Liver (tissue), 3 donors: ENCODE data around the gene CCNL1.

ENCODE experiments used
- EGR1 ChIP-seq, 2 donors: IDR thresholded peaks; 2 replicates each; pipeline ENCODE4 v1.6.1; 2016 to 2018; ENCODE audit warnings: antibody characterized with exemption in 2 of 2, low read depth in 2 of 2
- NR2F2 ChIP-seq: IDR thresholded peaks from 2 replicates; pipeline ENCODE4 v1.6.1; 2016; ENCODE audit warnings: antibody characterized with exemption
- RAD21 ChIP-seq, 2 donors: IDR thresholded peaks; 2 replicates each; pipeline ENCODE4 v1.6.1; 2016; ENCODE audit warnings: antibody characterized with exemption in 2 of 2, mild to moderate bottlenecking in 2 of 2
- TAF1 ChIP-seq: conservative IDR thresholded peaks from 2 replicates; pipeline ENCODE4 v1.6.1; 2016; ENCODE audit warnings: antibody characterized with exemption, mild to moderate bottlenecking
- YY1 ChIP-seq: IDR thresholded peaks from 2 replicates; pipeline ENCODE4 v1.6.1; 2016; ENCODE audit warnings: antibody characterized with exemption, mild to moderate bottlenecking
- ZBTB33 ChIP-seq: IDR thresholded peaks from 2 replicates; pipeline ENCODE4 v1.6.1; 2016; ENCODE audit warnings: antibody characterized with exemption
- TF ChIP-seq, protein P1 (sequence below): fragments of 150-350 bp; IDR thresholded peaks from 2 replicates; pipeline ENCODE4 v1.5.1; 2017; ENCODE audit warnings: improper control_type of control experiment, low read depth, low read length; ENCODE audit not compliant: missing input control
- TF ChIP-seq, protein P2 (sequence below): IDR thresholded peaks from 2 replicates; pipeline ENCODE4 v1.6.1; 2016; ENCODE audit warnings: antibody characterized with exemption
- donor health status: healthy.
- donor health status: healthy.

DNA sequence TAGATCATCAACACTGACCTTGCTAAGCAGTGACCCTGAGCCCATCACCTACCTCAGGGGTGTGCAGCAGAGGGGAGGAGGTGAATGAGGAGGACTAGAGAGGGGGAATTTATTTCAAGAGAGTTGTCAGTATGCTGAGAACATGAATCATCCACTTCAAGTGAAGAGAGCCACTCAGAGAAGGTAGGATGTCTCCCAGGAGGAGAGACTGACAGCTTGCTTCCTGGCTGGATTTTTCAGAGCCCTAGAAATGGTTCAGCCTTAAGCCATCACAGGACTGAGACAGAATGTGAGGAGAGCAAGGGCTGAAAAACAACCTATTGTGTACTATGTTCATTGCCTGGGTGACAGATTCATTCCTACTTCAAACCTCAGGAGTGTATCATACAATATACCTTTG lies 34.8 kb downstream of the CCNL1 start:
- TF ChIP-seq, protein P1, sequence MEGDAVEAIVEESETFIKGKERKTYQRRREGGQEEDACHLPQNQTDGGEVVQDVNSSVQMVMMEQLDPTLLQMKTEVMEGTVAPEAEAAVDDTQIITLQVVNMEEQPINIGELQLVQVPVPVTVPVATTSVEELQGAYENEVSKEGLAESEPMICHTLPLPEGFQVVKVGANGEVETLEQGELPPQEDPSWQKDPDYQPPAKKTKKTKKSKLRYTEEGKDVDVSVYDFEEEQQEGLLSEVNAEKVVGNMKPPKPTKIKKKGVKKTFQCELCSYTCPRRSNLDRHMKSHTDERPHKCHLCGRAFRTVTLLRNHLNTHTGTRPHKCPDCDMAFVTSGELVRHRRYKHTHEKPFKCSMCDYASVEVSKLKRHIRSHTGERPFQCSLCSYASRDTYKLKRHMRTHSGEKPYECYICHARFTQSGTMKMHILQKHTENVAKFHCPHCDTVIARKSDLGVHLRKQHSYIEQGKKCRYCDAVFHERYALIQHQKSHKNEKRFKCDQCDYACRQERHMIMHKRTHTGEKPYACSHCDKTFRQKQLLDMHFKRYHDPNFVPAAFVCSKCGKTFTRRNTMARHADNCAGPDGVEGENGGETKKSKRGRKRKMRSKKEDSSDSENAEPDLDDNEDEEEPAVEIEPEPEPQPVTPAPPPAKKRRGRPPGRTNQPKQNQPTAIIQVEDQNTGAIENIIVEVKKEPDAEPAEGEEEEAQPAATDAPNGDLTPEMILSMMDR, result no peak
- TF ChIP-seq RAD21 (IDR thresholded peaks at IDR 0.05), result no peak
- TF ChIP-seq EGR1 (IDR thresholded peaks at IDR 0.05; ENCODE audit: low read depth in 2 of 2), result no peak
- no peak for TF ChIP-seq ZBTB33
- no peak for TF ChIP-seq NR2F2
- TF ChIP-seq TAF1, result no peak
- TF ChIP-seq YY1, result no peak
- TF ChIP-seq, protein P2, sequence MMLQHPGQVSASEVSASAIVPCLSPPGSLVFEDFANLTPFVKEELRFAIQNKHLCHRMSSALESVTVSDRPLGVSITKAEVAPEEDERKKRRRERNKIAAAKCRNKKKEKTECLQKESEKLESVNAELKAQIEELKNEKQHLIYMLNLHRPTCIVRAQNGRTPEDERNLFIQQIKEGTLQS, result no peak
